NCI-H1436 treated with DMSO at 0.1 percent for 48 hours (cell line): ENCODE measurements around the gene GALNT7.
A peak's percentile ranks its signal among the peaks of the same experiment; 100 is the strongest.

Source experiments
- DNase-seq: peaks from one replicate; lab custom pipeline; 2025; lab: John Stamatoyannopoulos, UW

The GALNT7 gene

DNA sequence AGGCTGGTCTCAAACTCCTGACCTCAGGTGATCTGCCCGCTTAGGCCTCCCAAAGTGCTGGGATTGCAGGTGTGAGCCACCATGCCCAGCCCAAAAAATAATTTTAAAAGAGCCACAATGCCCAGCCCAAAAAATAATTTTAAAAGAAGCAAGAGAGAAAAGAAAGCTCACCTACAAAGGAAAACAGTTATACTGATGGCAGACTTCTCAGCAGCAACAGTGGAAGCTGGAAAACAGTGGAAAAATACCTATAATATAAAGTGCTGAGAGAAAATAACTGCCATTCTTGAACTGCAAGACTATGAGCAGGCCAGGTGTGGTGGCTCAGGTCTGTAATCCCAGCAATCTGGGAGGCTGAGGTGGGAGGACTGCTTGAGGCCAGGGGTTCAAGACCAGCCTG lies 178.9 kb downstream of the GALNT7 start:
- no peak for DNase-seq

DNA sequence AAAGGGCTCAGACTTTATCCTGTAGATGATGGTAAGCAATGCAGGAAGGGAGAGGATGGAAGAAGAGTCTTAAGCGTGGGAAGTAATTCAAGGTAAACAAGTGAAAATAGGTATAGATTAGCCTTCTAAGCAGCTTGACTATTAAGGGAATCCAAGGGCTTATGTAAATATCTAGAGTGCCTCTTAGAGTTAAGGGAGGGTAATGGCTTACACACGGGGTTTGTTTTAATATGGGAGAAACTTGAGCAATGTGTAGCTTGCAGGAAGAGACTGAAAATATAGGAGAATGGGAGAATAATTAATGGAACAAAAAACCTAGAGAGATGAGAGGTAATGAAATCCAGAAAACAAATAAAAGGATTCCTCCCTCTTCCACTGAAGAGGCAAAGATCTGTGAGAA lies 189.3 kb downstream of the GALNT7 start:
- peak; percentile 58 for DNase-seq

DNA sequence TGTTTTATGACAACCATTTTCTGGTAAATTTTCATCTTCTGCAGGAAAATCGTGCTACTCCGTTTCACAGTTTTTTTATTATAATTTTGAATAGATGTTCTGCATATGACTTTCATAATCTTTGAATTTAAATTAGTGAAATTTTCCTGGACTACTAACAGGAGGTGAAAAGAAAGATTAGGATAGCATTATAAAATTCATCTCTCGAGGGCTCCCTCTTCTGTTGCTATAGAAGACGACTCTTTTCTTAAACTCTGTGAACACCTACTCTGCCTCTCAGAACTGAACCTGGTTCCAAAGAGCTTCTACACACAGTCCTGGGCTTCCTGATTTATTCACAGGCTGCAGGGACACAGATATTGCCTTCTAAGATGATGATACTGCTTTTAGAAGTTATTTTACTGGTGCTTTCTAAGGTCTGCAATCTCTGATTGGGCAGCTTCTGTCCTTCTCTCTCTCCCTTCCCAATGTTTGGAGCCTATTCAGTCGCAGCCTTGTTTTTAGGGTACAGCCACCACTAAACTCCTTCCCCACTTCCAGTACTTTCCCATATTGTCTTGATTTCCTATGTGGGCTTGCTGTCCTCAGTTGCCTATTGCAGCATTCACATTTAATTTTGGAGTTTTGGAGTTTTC lies 192.1 kb downstream of the GALNT7 start:
- DNase-seq: no peak

DNA sequence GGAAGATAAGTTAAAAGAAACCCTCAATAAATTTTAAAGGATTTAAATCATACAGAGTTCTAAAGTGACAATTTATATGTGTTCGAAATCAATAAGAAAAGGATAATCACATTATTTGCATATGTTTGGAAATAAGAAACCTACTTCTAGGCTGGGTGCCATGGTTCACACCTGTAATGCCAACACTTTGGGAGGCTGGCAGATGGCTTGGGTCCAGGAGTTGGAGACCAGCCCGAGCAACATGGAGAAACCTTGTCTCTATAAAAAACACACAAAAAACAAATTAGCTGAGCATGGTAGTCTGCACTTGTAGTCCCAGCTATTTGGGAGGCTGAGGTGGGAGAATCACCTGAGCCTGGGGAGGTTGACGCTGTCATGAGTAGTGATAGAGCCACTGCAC lies 194.1 kb downstream of the GALNT7 start:
- DNase-seq: no peak

DNA sequence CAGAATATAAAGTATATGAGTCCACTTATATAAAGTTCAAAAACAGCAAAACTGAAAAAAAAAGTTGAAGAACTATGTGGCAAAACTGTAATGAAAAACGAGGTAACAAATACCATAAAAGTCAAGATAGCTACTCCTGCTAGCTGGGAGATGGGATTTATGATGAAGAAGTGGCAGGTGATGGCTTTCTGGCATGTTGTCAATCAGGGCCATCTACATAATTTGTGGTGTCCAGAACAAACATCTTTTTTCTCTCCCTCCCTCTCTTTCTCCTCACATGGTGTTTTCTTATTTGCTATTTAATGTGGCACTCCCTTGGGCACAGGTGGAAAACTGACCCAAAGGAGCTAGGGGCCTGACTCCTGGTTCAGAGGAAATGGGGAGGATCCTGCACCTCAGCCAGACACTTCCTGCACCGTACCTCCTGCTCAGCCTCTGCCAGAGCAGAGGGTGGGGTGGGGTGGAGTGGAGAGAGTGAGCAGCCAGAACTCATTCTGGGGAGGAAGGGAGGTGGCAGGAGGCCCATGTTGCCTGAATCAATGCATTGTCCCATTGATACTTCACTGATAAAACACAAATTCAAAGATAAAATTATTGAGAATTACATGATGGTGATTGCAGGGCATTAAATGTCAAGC lies 196.9 kb downstream of the GALNT7 start:
- DNase-seq: no peak

DNA sequence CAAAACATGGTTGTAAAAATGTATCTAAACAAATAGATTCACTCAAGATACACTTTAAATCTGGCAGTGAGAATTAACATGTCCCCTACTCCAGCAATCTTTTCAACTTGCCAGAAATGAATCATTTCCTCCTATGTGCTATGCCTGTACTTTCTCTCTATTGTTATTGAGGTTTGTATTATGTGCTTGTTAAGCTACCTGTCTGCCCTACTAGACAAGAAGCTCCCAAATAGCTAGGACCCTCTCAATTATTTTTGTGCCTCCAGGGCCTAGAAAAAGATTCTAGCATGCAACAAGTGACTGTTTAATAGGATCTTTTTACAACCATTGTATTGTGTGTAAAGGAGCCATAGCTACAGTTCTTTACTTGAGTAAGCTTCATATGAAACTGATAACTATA lies 198.7 kb downstream of the GALNT7 start:
- no peak for DNase-seq

DNA sequence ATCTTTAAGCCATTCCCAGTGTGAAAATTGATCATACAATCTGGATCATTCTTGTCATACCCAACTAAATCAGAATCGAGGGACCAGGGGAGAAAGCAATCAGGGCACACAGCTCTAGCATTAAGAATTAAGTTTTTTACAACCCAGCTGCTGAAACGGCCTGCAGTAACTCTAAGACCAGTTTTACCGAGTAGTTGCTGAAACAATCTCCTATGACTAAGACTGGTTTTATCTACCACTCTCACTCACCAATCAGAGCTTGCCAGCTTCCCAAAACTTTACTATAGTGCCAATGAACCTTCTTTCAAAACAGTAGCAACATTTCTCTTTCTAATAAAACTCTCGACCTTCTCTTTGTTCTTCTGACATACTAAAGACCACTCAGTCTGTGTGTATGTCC lies 199.3 kb downstream of the GALNT7 start:
- no peak for DNase-seq

DNA sequence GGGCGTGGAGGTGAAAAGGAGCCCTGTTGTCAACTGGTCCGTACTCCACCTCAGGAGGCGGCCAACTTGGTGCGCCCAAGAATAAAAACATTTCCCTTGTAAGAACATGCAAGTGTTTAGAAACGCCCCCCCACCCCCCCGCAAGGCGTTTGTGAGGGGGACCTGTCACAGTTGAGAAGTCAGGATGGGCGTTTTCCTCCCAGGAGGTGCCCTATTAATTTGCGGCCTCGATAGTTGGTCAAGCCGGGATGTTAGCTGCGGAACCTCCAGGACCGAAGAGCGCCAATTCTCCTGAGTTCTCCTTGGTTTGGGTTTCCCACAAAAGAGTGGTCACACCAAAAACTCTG lies 201.5 kb downstream of the GALNT7 start:
- DNase-seq: no peak

DNA sequence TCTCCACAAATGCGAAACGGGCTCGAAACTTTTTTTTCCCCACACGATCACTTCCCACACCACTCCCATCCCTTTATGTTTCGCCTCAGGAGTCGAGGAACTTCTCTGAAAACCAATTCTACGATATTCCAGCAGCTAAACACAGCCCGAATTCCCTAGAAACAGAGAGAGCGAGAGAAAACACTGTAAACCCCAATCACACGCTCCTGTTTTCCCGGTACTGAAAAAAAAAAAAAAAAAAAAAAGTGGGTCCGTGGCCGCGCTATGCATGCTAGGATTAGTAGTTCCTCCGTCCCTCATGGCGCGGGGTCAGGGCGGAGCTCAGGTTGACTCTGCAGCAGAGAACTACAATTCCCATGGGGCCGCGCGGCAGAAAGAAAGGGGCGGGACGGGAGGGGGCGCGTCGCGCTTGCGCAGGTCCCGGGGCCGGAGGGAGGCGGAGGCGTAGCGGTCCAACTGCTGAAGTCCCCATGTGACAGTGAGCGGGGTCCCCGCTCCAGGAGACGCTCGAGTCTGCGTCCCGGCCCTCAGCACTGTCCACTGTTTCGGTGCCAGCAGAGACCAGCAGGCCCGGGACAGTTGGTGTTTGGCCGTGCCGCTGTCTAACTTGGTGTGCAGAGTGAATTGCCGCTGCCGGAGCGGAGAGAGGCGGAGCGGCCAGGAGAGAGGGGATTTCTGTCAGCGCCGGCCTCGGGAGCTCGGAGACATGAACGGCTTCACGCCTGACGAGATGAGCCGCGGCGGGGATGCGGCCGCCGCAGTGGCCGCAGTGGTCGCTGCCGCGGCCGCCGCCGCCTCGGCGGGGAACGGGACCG lies 202.1 kb downstream of the GALNT7 start, which contains the start of gene SAP30:
Gene SAP30, plus strand, starts transcription at position 478 of the 815 bp plus-strand sequence. Its CDS starts 229 bp downstream, at position 707.
- peak; percentile 96 for DNase-seq

DNA sequence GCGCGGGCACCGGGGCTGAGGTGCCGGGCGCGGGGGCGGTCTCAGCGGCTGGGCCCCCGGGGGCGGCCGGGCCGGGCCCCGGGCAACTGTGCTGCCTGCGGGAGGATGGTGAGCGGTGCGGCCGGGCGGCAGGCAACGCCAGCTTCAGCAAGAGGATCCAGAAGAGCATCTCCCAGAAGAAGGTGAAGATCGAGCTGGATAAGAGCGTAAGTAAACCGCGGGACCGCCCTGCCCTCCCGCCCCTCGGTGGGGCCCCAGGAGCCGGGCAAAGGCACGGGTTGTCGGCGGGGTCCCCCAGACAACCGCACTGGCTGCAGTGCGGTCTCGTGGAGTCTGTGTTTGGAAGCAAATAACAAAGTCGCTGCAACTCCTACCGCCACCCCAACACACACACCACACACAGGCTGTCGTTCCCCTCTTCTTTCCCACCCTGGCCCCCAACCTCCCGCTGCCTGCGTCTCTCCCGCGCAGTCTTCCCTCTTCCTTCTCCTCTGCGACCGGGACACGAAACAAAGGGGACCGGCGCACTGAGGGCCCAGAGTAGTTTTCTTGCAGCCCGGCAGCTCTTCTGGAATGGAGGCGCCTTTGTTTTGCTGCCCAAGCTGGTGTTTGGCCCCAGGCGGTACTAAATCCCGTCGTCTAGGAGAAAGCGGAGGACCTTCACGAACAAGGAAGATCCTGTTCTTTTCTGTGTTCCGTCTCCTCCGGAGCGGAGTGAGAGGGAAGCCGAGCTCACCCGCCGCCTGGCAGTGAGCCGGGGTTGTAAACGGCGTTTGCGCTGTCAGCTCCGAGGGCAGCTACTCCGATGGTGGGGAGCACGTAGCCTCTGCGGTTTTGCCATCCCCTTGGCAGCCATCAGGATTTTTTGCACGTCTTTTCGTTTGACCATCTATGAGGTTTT lies 202.9 kb downstream of the GALNT7 start:
- DNase-seq: no peak
